Measurements from ENCODE around the gene TMEM72. TPM values are rescaled to one million over a fixed set of nuclear protein-coding genes. Genes with fewer than 3 reads are reported as not detected.

TMEM72 gene
- total and polyA plus RNA-seq, 2 of the 13 experiments (the other 11 are each of a cell fraction or from before 2014, with no cell fraction given) = 0.04 TPM; not detected in 1

- TF ChIP-seq MYPOP (CRISPR knock-in tag; IDR thresholded peaks at IDR 0.05) (peak; percentile 67; the same call in 1 of the 2 replicates), ERF (CRISPR knock-in tag; IDR thresholded peaks at IDR 0.05) (peak; percentile 75; the same call in 1 of the 2 replicates), TARDBP (CRISPR knock-in tag; IDR thresholded peaks at IDR 0.05) (peak; percentile 94), YEATS4 (CRISPR knock-in tag; IDR thresholded peaks at IDR 0.05; ENCODE audit: borderline replicate concordance) (peak; percentile 48; the same call in 1 of the 2 replicates), IRX3 (CRISPR knock-in tag; IDR thresholded peaks at IDR 0.05; ENCODE audit: borderline replicate concordance, low read depth) (no peak), TBL1XR1 (IDR thresholded peaks at IDR 0.05; ENCODE audit: borderline replicate concordance, low read length, partially characterized antibody) (peak; percentile 18), MLX (CRISPR knock-in tag; IDR thresholded peaks at IDR 0.05) (peak; percentile 67; the same call in 1 of the 2 replicates), NFE2L2 (IDR thresholded peaks at IDR 0.05; ENCODE audit: low read length) (no peak; the same call in 1 of the 2 replicates), ESRRA (CRISPR knock-in tag; IDR thresholded peaks at IDR 0.05; ENCODE audit: low read depth) (peak; percentile 77; the same call in 1 of the 2 replicates), ATF7-NPFF (CRISPR knock-in tag; IDR thresholded peaks at IDR 0.05; ENCODE audit: low read depth) (no peak), ZNF570 (CRISPR knock-in tag; IDR thresholded peaks at IDR 0.05; ENCODE audit: borderline replicate concordance) (no peak), FOXA1 (IDR thresholded peaks at IDR 0.05) (no peak), FOXA1 (CRISPR knock-in tag; IDR thresholded peaks at IDR 0.05) (peak; percentile 83)
- TF ChIP-seq, protein P1, sequence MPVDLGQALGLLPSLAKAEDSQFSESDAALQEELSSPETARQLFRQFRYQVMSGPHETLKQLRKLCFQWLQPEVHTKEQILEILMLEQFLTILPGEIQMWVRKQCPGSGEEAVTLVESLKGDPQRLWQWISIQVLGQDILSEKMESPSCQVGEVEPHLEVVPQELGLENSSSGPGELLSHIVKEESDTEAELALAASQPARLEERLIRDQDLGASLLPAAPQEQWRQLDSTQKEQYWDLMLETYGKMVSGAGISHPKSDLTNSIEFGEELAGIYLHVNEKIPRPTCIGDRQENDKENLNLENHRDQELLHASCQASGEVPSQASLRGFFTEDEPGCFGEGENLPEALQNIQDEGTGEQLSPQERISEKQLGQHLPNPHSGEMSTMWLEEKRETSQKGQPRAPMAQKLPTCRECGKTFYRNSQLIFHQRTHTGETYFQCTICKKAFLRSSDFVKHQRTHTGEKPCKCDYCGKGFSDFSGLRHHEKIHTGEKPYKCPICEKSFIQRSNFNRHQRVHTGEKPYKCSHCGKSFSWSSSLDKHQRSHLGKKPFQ (CRISPR knock-in tag; IDR thresholded peaks at IDR 0.05; ENCODE audit: insufficient replicate concordance) = peak; percentile 44
- TF ChIP-seq, protein P2, sequence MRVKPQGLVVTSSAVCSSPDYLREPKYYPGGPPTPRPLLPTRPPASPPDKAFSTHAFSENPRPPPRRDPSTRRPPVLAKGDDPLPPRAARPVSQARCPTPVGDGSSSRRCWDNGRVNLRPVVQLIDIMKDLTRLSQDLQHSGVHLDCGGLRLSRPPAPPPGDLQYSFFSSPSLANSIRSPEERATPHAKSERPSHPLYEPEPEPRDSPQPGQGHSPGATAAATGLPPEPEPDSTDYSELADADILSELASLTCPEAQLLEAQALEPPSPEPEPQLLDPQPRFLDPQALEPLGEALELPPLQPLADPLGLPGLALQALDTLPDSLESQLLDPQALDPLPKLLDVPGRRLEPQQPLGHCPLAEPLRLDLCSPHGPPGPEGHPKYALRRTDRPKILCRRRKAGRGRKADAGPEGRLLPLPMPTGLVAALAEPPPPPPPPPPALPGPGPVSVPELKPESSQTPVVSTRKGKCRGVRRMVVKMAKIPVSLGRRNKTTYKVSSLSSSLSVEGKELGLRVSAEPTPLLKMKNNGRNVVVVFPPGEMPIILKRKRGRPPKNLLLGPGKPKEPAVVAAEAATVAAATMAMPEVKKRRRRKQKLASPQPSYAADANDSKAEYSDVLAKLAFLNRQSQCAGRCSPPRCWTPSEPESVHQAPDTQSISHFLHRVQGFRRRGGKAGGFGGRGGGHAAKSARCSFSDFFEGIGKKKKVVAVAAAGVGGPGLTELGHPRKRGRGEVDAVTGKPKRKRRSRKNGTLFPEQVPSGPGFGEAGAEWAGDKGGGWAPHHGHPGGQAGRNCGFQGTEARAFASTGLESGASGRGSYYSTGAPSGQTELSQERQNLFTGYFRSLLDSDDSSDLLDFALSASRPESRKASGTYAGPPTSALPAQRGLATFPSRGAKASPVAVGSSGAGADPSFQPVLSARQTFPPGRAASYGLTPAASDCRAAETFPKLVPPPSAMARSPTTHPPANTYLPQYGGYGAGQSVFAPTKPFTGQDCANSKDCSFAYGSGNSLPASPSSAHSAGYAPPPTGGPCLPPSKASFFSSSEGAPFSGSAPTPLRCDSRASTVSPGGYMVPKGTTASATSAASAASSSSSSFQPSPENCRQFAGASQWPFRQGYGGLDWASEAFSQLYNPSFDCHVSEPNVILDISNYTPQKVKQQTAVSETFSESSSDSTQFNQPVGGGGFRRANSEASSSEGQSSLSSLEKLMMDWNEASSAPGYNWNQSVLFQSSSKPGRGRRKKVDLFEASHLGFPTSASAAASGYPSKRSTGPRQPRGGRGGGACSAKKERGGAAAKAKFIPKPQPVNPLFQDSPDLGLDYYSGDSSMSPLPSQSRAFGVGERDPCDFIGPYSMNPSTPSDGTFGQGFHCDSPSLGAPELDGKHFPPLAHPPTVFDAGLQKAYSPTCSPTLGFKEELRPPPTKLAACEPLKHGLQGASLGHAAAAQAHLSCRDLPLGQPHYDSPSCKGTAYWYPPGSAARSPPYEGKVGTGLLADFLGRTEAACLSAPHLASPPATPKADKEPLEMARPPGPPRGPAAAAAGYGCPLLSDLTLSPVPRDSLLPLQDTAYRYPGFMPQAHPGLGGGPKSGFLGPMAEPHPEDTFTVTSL (CRISPR knock-in tag; IDR thresholded peaks at IDR 0.05; ENCODE audit: borderline replicate concordance) = peak; percentile 86; the same call in 1 of the 2 replicates
- TF ChIP-seq, protein P3, sequence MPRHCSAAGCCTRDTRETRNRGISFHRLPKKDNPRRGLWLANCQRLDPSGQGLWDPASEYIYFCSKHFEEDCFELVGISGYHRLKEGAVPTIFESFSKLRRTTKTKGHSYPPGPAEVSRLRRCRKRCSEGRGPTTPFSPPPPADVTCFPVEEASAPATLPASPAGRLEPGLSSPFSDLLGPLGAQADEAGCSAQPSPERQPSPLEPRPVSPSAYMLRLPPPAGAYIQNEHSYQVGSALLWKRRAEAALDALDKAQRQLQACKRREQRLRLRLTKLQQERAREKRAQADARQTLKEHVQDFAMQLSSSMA (CRISPR knock-in tag; IDR thresholded peaks at IDR 0.05) = 0 out of 2 replicates have a peak, but pooled peaks have one; percentile 25
- TF ChIP-seq, protein P4, sequence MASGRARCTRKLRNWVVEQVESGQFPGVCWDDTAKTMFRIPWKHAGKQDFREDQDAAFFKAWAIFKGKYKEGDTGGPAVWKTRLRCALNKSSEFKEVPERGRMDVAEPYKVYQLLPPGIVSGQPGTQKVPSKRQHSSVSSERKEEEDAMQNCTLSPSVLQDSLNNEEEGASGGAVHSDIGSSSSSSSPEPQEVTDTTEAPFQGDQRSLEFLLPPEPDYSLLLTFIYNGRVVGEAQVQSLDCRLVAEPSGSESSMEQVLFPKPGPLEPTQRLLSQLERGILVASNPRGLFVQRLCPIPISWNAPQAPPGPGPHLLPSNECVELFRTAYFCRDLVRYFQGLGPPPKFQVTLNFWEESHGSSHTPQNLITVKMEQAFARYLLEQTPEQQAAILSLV (CRISPR knock-in tag; IDR thresholded peaks at IDR 0.05; ENCODE audit: borderline replicate concordance) = 0 out of 2 replicates have a peak, but pooled peaks have one; percentile 32
Measured at GRCh38 chr10:44980309-44981171, 69.4 kb downstream of the TMEM72 start (continued).
